NCI-H1436 (cell line): ENCODE results near the gene EHMT1.
"Not testable (repeated sequence)": the region's sequence is repeated elsewhere in the genome, so short reads cannot be mapped to it uniquely, and the experiment has no call there.

Experiments used
- DNase-seq: peaks from one replicate; lab custom pipeline; 2025; lab: John Stamatoyannopoulos, UW

The EHMT1 gene

DNA sequence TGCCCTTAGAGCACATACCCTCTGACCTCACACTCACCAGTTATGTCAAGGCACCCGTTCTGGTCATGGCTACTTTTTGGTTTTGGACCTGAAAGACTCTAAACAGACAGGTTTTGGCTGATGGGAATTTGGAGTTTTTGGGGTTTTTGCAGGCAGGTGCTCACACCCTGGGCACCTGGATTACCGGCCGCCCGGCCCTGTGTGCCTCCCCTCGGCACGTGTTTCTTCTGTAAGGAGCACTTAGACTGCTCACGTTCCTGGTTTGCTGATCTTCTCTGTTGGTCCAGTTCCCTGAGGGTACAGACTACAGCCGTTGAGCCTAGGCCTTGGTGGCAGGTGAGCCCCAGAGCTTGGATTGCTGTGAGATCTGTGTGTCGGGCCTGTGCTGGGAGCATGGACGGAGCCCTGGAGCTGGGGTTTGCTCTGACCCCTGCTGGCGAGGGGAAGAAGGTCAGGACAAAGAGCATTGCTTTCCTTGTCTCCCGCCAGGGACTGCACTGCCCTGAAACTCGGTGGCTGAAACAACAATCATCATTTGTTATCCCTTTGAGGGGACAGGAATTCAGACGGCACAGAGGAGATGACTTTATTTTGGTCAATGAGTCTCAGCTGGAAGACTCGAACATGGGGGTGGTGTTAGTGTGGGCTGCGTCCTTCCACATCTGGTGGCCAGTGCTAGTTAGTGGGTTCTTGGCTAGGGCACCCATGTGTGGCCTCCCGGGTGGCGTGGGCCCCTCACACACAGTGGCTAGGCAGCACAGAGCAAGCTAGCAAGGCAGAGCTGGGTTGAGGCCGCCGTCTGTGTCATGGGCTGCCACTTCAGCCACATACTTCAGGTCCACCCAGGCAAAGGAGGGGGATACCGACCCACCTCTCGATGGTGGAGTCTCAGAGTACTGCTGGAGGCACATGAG, 76.4 kb downstream of the EHMT1 start:
- no peak for DNase-seq

DNA sequence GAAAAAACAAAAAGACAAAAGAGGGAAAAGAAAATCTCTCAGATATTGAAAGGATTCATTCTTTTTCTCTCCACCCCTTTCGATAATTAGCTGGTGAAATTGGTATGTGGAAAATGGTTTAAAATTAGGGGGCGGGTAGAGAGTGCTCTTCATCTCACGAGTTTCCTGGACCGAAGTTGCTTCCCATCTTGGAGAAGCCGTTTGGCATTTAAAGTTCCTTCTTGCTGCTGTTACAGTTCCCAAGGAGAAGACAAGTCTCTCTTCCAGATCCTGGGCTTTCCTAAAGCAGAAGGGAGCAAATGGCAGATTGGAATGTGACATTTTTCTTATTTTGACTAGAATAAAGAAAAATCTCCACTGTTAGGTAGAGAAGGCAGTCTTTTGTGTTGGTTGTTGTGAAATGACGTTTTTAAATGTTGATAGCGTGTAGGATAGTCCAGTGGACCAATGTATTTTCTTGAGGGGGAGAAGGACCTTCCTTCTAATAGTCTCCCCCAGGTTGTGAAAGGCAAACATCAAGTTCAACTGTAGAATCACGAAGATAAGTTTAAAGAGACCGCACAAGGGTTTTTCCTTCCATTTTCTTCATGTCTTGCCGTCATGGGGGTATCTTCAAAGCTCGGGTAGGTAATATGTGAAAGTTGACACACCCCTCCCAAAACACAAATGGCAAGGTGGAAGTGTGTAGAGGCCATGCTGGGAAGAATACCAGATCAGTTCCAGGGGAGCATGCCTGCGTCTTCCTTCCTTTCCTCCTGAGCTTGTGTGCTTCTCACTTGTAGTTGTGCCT, 77.5 kb downstream of the EHMT1 start:
- no peak for DNase-seq

DNA sequence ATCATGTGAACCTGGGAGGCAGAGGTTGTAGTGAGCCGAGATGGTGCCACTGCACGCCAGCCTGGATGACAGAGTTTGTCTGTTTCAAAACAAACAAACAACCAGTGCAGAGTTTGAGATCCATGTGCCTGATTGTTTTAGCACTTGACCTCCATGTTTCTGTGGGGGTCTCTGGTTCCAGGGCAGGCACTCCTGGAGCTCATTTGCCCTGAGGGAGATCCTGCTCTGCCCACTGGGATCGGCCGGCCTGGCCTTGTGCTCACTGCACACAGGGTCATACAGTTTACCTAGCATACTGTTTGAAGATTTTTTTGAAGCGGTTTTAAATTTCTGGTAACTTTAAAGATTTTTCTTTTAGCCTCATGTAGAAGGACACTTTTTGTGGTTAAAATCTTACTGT, 78.4 kb downstream of the EHMT1 start:
- DNase-seq = no peak

DNA sequence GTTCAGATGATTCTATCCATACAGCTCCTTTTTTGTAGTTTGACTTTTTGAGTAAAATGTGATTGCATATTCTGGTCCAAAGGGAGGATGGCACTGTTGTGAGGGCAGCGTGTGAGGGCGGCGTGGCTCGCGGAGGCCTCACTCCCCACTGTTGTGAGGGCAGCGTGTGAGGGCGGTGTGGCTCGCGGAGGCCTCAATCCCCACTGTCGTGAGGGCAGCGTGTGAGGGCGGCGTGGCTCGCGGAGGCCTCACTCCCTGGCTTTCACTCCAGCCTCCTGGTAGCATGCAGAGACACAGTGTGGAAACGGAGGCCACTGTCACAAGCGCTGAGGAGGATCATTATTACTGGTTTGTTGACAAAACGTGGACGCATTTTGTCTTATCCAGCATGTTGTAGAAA, 79.0 kb downstream of the EHMT1 start:
- DNase-seq = no peak

DNA sequence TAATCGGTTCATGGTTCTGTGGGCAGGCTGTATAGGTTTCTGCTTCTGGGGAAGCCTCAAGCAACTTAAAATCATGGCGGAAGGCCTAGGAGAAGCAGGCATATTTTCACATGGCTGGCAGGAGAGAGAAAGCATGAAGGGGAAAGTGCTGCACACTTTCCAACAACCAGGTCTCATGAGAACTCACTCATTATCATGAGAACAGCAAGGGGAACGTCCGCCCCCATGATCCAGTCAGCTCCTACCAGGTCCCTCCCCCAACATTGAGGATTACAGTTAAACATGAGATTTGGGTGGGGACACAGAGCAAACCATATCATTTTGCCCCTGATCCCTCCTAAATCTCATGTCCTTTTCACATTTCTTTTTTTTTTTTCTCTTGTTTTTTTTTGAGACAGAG, 82.1 kb downstream of the EHMT1 start:
- DNase-seq = no peak

DNA sequence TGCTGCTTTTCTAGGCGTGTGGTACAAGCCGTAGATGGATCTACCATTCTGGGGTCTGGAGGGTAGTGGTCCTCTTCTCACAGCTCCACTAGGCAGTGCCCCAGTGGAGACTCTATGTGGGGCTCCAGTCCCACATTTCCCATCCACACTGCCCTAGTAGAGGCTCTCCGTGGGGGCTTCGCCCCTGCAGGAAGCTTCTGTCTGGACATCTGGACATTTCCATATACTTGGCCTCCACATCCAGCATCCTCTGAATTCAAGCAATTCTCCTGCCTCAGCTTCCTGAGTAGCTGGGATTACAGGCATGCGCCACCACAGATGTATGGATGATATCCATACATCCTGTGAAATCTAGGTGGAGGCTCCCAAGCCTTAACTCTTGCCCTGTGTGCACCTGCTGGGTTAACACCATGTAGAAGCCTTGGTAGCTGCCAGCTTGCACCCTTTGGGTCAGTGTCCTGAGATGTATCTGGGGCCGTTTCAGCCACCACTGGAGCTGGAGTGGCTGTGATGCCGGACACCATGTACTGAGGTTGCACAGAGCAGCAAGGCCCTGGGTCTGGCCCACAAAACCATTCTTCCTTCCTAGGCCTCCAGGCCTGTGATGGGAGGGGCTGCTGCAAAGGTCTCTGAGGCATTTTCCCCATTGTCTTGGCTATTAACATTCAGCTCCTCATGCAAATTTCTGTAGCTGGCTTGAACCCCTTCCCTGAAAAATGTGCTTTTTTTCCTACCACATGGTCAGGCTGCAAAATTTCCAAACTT, 84.0 kb downstream of the EHMT1 start:
- no peak for DNase-seq

DNA sequence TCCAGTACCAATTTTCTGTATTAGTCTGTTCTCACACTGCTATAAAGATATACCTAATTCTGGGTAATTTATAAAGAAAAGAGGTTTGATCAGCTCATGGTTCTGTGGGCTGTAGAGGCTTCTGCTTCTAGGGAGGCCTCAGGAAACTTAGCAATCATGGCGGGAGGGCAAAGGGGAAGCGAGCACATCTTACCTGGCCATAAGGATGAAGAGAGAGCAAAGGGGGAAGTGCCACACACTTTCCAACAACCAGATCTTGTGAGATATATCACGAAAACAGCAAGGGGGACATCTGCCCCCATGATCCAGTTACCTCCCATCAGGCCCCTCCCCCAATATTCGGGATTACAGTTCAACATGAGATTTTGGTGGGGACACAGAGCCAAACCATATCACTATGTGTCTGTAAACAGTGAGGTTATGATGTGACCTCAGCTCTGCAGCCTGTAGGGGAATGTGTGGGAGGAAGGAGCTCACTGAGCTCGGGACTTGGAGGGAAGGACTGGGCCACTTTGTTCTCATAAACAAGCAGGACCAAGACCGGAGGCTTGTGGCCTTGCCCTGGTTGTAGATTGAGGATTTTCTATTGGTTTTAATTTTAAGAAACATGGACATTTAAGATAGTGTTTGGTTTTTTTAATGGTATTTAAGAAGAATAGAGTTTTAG, 85.2 kb downstream of the EHMT1 start:
- no peak for DNase-seq

DNA sequence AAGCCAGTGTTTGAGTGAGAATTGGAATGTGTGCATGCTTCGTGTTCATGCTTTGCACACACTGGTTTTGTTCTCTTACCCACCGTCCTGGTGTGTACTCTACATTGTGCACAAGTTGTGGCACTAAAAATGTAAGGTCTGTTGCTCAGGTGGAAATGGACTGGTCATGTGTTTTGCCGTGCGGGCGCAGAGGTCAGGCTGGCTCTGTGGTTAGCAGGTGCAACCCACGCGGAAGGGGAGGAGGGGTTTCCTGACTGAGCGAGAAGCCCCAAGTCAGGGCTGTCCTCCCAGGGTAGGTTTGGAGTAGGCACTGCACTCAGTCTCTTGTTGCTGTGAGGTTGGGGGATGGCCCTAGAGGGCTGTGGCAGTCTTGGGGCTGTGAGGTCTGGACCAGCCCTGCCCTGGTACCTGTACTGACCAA, 86.6 kb downstream of the EHMT1 start:
- DNase-seq = no peak

DNA sequence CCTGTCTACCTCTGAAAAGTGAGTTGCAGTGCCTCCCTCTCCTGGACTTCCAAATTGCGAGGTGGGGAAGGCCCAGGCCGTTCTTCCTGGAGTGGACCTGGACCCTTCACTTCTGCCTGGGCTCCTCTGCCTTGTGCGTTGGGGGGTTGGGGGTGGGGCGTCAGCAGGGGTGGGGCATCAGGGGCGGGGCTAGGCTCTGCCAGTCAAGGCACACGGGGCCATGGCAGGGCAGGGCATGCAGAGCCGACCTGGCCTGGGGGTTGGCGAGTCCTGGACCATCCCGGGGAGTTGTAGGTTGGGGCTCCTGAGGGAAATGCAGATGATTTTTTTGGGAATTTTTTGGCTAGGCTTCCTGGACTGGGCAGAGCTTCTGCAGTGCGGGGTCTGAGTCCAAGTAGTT, 87.1 kb downstream of the EHMT1 start:
- no peak for DNase-seq

DNA sequence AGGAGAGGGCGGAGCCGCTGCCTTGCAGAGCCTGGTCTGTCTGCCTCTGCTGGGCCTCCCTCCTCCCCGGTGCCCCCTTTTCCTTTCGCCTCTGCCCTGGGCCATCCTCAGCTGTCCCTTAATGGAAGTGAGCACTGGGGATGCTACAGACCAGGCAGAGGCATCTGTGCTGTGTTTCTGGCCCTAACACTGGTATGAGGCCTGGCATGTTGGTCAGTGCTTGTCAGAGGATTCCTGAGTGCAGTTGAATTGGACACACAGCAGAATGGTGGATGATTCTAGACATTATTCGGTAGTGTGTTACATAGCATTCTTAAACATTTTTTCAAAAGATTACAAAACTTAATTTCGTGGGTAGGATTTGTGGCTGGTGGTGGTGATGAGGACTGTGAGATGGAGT, 88.6 kb downstream of the EHMT1 start:
- no peak for DNase-seq

DNA sequence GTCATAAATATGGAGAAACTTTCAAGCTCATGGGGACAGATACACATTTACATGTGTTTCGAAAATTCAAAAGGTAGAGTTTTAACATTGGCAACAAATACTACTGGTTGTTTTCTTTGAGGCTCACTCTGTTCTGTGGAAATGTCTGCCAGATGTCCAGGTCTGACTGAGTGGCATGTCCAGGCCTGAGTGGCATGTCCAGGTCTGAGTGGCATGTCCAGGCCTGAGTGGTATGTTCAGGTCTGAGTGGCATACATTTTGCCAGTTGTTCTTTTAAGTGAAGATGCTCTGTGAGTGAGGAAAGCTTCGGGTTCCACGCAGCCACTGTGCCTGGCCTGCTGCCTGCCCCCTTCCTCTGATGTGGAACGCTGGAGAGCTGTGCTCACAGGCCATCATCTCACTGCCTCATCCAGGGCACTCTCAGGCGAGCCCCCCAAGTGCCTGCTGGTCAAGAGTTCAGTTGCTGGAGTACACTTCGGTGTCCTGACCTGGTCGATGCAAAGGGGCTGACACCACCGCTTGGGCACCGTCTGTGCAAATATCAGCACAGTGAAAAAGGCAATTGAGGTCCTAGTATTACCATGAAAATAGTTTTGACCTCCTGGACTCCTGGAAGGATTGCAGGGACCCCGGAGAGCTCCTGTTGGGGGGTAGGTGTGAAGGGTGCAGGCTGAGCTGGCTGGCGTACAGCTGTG, 89.9 kb downstream of the EHMT1 start:
- DNase-seq = no peak

DNA sequence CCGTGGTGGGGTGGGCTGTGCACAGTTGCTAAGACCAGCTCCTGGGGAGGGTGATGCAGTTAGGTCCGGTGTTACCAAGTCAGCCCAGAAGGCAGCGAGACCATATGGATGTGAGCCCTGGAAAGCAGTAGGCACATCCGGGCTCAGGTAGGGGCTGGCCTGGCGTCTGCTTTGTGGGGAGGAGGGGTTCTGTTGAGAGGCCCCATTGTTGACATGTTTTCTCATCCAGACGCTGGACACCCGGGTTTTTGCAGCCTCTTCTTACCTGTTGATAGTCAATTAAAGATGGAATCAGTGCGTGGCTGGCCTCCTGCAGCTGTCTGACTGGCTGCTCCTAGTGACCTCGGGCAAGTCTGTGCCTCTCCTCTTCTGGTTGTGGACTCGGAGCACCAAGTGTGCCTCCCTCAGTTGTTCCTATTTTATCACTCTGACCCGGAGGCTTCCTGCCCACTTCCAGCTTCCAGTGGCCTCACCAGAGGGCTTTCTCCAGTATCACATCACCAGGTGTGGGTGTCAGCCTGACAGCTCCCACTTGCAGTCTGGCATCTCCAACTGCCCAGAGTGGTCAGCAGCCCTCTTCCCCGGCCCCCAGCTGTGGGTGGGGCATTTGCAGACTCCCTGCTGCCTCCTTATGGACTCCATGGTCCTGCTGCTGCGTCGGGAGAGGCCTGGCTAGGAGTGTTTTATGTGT, 90.8 kb downstream of the EHMT1 start:
- DNase-seq = no peak

DNA sequence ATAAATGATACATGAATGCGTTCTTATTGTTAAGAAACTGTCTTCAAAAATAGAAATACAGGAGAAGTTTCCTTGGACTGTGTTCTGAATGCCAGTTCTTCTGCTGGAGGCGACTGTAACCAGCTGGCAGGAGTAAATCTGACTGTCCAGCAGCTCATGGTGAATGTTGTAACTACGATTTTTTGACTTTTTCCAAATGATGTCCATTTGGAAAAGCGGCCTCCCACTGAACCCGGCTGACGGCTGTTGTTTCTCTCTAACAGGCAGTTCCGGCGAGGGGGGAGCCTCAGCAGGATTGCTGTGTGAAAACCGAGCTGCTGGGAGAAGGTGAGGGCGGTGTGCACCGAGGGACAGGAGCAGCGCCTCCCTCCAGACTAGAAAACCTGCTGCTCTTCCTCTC, 91.9 kb downstream of the EHMT1 start:
- no peak for DNase-seq

DNA sequence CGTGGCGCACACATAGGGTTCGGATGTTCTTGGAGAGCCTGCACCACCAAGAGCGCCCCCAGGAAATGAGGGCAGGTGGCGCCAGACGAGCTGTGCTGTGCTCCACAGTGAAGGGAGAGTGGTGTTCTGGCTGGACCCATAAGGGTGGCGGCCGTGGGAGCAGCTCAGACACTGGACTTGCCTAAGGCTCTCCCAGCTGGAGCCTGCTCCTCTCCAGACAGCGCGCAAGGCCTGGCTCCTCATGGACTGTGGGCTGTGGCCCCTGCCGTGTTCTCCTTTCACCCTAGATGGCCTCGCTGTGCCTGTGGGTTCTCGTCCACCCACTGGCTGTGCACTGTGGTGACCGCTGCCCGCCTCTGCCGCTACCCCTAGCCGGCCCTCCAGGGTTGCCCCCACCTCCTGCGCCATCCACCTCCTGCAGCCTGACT, 92.9 kb downstream of the EHMT1 start:
- DNase-seq = no peak

DNA sequence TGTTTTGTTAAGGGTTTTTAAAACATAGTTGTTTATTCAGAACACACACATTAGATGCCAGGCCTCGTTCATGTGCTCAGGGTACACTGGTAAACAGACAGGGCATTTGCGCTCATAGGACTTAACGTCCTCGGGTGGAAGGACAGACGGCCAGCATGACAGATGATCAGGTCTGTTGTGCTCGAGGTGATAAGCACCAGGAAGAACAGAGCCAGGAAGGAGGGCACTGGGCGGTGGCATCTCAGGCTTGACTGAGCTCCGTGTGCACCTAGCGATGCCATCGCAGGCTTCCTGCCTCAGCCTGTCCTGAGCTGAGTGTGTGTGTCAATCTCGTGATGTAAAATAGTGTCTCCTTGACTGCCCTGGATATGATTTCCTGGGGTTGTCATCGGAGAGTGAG, 96.5 kb downstream of the EHMT1 start:
- no peak for DNase-seq

DNA sequence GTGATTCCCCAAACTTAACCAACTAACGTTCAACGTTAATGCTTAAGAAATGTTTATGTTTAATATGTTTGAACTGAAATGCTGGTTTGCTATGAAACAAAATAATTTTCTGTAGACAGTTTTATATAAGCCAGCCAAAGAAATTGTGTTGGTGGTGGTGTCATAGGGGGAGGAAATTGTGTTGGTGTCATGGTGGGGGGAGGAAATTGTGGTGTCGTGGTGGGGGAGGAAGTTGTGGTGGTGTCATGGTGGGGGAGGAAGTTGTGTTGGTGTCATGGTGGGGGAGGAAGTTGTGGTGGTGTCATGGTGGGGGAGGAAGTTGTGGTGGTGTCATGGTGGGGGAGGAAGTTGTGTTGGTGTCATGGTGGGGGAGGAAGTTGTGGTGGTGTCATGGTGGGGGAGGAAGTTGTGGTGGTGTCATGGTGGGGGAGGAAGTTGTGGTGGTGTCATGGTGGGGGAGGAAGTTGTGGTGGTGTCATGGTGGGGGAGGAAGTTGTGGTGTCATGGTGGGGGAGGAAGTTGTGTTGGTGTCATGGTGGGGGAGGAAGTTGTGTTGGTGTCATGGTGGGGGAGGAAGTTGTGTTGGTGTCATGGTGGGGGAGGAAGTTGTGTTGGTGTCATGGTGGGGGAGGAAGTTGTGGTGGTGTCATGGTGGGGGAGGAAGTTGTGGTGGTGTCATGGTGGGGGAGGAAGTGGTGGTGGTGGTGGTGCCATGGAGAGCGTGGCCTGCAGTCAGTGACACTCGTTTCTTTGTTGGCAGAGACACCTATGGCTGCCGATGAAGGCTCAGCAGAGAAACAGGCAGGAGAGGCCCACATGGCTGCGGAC, 97.3 kb downstream of the EHMT1 start:
- not testable (repeated sequence) for DNase-seq

DNA sequence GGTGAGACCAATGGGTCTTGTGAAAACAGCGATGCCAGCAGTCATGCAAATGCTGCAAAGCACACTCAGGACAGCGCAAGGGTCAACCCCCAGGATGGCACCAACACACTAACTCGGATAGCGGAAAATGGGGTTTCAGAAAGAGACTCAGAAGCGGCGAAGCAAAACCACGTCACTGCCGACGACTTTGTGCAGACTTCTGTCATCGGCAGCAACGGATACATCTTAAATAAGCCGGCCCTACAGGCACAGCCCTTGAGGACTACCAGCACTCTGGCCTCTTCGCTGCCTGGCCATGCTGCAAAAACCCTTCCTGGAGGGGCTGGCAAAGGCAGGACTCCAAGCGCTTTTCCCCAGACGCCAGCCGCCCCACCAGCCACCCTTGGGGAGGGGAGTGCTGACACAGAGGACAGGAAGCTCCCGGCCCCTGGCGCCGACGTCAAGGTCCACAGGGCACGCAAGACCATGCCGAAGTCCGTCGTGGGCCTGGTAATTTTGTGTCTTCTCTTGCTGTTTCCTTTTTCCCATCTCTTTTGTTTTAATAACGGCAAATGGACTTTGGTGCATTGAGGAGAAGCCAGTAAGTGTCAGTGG, 98.0 kb downstream of the EHMT1 start:
- DNase-seq = no peak

DNA sequence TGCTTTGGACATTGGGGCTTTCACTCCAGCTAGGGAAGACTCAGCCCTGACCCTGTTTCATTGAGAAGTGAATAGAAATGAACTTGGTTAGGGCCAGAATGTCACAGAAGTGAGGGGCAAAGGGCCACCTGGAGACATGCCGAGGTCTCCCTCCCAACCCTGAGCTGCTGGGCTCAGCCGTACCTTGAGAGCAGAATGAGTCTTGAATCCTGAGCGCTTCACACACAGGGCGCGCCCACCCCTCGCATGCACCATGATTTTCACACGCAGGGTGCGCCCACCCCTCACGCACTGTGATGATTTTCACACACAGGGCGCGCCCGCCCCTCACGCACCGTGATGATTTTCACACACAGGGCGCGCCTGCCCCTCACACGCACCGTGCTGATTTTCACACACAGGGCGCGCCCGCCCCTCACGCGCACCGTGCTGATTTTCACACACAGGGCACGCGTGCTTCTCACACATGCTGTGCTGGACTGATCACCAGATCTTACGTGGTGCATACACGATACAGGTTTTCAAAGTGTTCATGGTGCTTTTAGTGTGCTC, 99.0 kb downstream of the EHMT1 start:
- no peak for DNase-seq

DNA sequence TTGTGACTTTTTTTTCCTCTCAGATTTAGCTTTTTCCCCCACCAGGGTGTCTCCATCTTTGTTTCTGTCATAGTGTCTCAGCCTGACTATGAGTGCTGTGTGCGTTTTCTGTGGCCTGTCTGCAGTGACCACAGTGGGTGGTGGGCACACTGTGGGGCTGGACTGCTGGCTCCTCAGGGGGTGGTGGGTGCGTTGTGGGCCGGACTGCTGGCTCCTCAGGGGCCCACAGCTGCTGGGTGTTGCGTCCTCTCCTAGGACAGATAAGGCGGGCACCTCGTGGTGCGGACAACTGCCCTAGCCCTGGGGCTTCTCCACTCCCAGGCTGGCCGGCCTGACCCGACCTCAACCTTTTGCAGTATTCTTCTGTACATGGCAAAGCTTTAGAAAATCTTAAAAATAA, 100.4 kb downstream of the EHMT1 start:
- DNase-seq = no peak
